ENCODE results near the gene BRPF1. TPM values are rescaled to one million over a fixed set of nuclear protein-coding genes. Genes with fewer than 3 reads are reported as not detected.

Gene BRPF1
- total RNA-seq, 4 donors from 2014 or later: 15.6 to 35.7 (median 17.8) TPM

DNA sequence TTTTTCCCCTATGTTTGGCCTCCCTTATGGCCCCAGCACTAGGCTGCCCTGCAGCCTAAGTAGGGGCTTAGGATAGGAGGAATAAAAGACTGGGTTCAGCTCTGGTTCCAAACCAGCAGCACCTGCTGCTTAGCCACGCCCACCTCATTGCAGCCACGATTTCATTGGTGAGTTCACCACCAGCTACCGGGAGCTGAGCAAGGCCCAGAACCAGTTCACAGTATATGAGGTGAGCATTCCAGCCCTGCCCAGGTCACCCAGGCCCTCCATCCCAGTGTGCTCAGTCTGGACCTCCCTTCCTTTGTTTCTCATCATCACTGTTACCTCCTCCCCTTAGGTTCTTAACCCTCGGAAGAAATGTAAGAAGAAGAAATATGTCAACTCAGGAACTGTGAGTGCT, 16.4 kb upstream of the BRPF1 start:
- TF ChIP-seq, protein P1, sequence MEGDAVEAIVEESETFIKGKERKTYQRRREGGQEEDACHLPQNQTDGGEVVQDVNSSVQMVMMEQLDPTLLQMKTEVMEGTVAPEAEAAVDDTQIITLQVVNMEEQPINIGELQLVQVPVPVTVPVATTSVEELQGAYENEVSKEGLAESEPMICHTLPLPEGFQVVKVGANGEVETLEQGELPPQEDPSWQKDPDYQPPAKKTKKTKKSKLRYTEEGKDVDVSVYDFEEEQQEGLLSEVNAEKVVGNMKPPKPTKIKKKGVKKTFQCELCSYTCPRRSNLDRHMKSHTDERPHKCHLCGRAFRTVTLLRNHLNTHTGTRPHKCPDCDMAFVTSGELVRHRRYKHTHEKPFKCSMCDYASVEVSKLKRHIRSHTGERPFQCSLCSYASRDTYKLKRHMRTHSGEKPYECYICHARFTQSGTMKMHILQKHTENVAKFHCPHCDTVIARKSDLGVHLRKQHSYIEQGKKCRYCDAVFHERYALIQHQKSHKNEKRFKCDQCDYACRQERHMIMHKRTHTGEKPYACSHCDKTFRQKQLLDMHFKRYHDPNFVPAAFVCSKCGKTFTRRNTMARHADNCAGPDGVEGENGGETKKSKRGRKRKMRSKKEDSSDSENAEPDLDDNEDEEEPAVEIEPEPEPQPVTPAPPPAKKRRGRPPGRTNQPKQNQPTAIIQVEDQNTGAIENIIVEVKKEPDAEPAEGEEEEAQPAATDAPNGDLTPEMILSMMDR (IDR thresholded peaks at IDR 0.05): no peak
- DNase-seq (ENCODE audit: low spot score): no peak
- ATAC-seq (ENCODE audit: low FRiP score): peak; percentile 38

DNA sequence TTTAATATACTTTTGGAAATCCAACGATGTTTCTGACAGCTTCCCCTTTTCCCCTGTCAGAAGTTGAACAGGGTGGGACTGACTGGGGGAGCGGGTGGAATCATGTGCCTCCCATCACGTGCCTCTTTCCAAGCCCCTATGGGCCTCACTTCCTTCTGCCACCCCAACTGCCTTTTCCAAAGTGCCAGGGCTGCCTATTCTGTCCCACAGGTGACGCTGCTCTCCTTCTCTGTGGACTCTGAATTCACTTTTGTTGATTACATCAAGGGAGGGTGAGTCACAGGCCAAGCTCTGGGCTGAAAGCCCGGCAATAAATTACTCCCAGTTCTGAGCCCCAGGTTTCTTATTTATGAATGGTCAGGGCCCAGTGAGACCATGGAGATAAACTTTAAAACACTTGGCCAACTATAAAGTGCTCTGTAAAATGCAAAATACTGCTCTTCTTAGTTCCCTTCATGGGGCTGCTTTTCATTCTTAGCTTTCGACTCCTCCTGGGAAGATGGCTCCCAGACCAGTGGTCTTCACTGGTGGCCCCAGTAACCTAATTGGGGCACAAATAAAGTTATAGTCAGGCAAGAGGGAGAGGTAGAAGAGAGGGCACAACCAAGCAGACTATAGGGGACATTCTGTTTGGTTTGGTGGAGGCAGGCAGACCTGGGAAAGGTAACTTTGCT, 15.6 kb upstream of the BRPF1 start:
- ATAC-seq (ENCODE audit: low FRiP score) (peak; percentile 98), DNase-seq (ENCODE audit: low spot score) (peak; percentile 65)
- TF ChIP-seq, protein P1 (IDR thresholded peaks at IDR 0.05): peak in 1 of 3 donors; percentile 65

DNA sequence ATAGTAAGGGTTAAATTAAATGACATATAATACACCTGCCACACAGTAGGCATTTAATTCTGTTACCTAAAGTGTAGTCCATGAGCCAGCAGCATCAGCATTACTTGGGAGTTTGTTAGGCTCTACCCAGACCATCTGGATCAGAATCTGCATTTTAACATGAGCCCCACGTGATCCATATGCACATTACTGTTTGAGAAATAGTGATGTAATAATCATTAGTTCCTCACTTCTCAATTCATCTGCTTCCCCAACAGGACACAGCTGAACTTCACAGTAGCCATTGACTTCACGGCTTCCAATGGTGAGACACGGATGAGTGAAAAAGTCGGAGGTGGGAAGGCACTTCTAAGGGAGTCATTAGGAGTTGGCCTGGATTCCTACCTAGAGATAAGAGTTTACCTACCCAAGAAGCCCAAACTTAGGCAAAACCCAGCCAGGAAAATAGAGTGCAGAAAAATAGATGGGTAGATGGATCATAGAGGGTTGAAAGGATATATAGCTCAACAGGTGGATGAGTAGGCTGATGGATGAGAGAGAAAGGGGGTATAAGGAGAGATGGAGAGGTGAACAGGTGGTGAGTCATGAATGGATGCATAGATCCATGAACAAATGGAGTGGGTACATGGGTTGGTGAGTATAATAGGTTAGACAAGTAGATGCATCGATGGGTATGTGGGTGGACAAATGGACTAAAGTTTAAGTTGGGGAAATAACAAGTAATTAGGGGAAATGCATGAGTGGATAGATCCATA, 14.6 kb upstream of the BRPF1 start:
- DNase-seq (ENCODE audit: low spot score) (no peak), ATAC-seq (ENCODE audit: low FRiP score) (no peak)
- TF ChIP-seq, protein P1 (IDR thresholded peaks at IDR 0.05): no peak

DNA sequence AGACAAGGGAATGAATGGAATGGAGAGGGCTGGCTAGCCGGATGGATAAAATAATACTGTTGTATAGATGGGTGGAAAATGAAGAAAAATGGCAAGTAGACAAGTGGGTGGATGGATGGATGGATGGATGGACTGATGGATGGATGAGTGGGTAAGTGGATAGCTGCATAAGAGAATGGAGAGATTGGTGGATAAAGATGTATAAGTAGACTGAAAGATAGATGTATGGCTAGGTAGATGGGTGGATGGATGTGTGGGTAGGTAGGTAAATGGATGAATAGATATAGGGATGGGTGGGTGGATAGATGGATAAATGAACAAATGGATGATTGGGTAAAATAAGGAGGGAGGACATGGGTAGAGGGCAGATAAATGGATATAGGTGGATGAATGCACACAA, 14.0 kb upstream of the BRPF1 start:
- TF ChIP-seq, protein P1 (IDR thresholded peaks at IDR 0.05): no peak
- DNase-seq (ENCODE audit: low spot score): no peak
- ATAC-seq (ENCODE audit: low FRiP score): no peak

DNA sequence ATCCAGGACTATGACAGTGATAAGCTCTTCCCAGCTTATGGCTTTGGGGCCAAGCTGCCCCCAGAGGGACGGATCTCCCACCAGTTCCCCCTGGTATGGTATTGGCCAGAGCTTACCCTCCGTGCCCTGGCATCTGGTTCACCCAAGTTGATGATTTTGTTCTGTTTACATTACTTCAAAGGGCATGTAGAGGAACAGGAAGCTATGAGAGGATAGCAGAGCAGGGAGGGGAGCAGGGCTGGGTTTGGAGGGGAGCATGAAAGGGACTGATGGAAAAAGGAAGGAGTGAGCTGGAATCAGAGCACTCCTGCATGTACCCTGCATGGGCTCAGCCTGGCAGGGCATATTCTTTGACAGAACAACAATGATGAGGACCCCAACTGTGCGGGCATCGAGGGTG, 13.4 kb upstream of the BRPF1 start:
- ATAC-seq (ENCODE audit: low FRiP score) (no peak), DNase-seq (ENCODE audit: low spot score) (no peak)
- TF ChIP-seq, protein P1 (IDR thresholded peaks at IDR 0.05): no peak

DNA sequence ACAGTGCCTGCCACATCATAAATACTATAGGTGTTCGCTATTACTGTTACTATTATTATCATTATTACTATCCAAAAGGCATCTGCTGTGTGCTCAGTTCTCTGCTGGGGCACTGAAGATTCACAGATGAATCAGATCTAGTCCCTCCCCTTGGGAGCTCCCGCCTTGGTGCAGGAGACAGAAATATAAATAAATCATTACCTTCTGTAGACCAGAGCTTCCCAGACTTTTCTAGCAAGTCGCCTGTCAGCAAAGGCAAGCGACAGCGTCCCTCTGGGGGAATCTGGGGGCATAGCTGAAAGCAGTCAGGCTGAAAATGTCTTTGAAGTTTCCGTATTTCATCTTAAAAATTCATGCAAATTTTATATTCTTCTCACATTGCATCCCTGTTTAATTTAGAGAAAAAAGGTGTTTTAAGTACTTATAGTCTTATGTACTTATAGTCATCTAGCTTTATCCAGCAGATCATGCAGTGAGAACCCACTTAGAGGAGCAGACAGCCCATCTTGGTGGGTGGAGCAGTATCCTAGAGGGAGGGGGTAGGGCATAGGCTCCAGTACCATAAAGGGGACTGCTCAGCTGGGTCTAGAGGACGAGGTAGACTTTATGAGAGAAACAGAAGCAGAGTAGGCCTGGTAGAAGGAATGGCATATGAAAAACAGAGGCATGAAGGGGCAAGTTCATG, 10.4 kb upstream of the BRPF1 start:
- no peak for ATAC-seq (ENCODE audit: low FRiP score)
- no peak for DNase-seq (ENCODE audit: low spot score)
- TF ChIP-seq, protein P1 (IDR thresholded peaks at IDR 0.05): no peak

Measured in omental fat pad (tissue), 4 donors.